Thyroid gland (tissue), 4 donors: ENCODE measurements around the gene DDX54.

ENCODE experiments used
- POLR2A ChIP-seq, 2 donors: fragments of 450-650 bp; IDR thresholded peaks; one replicate each; pipeline ENCODE4 v1.6.1; 2017; ENCODE audit warnings: antibody characterized with exemption in 2 of 2, mild to moderate bottlenecking in 2 of 2, moderate library complexity in 1 of 2
- TF ChIP-seq, protein P1 (sequence below), 6 experiments: fragments of 200-600 bp in 3 of 6; fragments of 450-650 bp in 3 of 6; sonication (generic) in 3 of 6; IDR thresholded peaks; one replicate each; pipeline ENCODE4 v1.5.1; 2016 to 2019; ENCODE audit warnings: antibody characterized with exemption in 6 of 6, mild to moderate bottlenecking in 2 of 6, inconsistent platforms in 1 of 6, moderate library complexity in 1 of 6

- TF ChIP-seq, protein P1, sequence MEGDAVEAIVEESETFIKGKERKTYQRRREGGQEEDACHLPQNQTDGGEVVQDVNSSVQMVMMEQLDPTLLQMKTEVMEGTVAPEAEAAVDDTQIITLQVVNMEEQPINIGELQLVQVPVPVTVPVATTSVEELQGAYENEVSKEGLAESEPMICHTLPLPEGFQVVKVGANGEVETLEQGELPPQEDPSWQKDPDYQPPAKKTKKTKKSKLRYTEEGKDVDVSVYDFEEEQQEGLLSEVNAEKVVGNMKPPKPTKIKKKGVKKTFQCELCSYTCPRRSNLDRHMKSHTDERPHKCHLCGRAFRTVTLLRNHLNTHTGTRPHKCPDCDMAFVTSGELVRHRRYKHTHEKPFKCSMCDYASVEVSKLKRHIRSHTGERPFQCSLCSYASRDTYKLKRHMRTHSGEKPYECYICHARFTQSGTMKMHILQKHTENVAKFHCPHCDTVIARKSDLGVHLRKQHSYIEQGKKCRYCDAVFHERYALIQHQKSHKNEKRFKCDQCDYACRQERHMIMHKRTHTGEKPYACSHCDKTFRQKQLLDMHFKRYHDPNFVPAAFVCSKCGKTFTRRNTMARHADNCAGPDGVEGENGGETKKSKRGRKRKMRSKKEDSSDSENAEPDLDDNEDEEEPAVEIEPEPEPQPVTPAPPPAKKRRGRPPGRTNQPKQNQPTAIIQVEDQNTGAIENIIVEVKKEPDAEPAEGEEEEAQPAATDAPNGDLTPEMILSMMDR (IDR thresholded peaks at IDR 0.05) = no peak
- no peak for TF ChIP-seq POLR2A (IDR thresholded peaks at IDR 0.05)
Measured at GRCh38 chr12:113224955-113225354, 39.7 kb upstream of the DDX54 start.
